Activated naive CD4-positive, alpha-beta T cell treated with anti-CD3 and anti-CD28 coated beads, Interleukin-2, amount 50 U/mL, for 16 hours (primary cell): Measurements from ENCODE around the gene PRCD.

Source experiments
- DNase-seq: peaks from one replicate; pipeline ENCODE4 v3.0.0-alpha.2; 2020

PRCD gene, protein sequence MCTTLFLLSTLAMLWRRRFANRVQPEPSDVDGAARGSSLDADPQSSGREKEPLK

DNA sequence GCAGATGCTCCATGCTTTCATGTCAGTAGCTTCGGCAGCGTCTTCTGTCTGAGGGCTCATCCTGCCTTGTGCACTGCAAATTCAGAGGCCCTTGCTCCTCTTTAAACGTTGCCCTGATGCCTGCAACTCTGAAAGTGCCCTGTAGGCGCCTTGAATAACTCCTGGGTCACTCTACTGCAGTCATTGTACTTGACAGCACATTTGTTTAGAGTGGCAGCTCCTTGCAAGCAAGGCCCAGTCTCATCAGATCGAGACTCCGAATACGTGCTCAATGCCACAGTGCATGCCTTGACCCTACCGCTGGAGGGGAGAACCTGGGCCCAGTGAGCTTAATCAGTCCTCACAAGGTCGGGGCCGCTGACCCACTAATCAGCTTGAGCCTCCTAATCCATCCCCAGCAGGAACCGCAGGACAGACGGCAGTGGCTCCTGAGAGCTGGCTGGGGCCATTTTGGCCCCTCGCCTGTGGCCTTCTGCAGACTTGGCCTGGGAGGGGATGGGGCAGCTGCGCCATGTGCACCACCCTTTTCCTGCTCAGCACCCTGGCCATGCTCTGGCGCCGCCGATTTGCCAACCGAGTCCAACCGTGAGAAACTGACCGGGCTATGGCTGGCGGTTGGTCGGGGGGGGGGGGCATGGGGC is at the start of gene PRCD:
TSS of gene PRCD (plus strand) at position 414 of the 641 bp plus-strand sequence. CDS start at position 512, 98 bp downstream.
- no peak for DNase-seq

DNA sequence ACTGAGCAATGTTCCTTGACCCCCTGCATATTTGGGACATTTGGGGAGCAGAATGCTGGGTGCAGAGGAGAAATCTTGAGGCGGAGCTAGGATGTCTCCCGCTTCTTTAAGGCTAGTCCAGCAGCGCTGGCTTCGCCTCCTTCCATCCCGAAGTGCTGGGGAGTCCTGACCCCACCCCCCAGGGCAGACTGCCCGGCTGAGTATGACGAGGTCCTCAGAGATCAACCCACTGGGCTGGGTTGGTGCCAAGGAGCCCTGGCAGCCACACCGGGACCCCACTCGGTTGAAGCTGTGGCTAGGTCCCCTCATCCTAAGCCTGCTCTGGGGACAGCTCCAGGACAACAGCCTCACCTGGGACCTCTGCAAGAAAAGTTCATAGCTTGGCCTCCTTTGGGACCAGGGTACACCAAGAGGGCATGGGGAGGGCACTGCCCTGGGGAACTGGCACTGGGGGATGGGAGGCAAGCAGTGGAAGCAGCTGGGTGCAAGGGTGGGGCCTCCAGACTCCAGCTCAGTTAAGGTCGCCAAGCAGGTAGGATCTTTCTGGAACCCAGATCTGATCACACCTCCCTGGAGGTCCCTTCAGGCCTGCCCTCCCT is 49.6 kb upstream of the PRCD start:
- DNase-seq: no peak

DNA sequence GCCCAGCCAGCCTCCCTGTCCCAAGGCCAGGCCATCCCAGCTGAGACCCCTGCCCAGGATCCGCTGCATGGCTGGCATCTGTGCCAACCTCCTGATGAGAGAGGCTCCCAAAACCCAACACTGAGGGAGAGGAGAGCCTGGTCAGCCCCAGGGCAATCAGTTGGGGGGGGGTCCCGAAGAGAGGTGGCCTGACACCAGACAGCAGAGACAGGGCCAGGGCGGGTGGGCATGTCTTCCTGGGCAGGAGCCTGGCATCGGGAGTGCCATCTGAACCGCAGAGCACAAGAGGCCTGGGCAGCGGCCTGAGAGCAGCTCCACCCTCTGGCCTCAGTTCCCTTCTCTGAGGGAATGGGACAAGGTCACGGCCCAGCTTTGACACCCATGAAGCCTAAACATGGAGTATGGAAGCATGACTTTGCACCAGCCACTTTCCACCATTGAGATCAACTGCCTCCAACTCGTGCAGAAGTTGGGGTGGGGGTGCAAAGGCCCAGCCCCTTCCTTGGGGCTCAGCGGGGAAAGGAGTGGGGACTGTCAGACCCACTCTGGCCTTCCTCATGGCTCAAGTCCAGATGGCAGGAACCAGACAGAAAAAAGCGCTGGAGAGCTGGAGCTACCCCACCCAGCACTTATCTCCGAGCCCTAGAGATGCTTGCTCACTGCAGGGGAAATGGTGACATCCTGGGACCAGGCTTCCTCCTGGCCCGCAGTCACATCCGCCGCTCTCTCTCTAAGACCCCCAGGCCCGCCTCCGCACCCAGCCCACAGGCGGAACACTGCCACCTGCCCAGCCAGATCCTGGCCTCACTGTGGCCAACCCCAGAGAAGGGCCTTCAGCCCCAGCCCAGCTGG is 48.3 kb upstream of the PRCD start:
- DNase-seq: no peak

DNA sequence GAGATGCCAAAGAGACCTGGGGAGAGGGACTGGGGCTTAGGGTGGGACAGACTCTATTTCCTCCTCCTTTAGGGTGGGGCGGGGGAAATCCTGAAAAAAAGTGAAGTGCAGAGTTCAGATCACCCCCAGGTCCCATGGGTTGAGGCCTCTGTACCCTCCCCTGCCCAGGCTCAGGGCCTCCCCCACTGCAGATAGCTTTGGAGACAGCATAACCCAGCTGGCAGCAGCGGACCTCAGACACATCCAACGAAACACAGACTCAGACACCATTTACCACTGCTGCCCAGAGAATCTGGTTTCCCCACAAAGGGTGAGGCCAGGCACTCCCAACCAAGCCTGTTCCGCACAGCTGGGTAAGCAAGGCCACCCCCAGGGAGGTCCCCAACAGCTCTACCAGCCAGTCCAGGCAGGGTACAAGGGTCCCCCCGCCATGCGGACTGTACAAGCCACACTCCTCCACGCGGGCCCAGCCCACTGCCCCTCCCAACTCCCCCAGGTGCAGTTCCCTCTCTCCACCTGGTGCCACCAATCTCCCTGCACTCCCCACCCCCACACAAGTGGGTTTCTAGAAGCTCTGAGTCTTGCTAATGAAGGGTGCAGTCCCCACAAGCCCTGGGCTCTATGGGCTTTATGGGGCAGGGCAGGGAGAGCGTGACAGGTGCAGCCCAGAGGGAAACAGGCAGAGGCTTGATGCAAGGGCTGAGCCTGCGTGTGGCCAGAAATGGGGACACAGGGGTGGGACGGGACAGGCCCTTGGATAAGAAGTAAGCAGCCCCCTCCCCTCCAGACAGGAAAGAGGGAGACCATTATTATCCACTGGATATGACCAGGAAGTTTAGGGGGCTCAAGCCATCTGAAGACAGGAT is 47.5 kb upstream of the PRCD start:
- DNase-seq: no peak

DNA sequence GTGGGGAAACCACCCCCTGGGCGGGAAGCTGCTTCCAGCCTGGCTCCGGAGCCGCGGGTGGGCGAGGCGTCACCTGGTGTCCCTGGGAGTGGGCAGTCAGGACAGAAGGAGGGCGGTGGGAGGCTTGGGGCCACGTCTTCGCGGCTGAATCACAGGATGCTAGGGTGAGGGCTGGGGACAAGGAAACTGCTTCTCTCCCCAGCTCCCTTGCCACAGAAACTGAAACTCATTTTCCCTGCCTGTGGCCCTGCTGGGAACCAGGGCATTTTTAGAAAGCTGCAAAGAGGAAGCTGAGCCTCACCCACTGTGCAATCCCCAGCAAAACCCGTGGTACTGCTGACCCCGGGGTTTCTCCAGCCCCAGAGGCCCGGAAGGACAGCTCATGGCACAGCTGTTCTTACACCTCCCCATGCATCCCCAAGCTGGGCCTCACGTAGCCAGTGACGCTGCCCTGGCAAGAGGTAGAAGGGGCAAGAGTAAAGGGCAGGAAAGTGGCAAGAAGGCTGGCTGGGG is 46.8 kb upstream of the PRCD start:
- DNase-seq: no peak

DNA sequence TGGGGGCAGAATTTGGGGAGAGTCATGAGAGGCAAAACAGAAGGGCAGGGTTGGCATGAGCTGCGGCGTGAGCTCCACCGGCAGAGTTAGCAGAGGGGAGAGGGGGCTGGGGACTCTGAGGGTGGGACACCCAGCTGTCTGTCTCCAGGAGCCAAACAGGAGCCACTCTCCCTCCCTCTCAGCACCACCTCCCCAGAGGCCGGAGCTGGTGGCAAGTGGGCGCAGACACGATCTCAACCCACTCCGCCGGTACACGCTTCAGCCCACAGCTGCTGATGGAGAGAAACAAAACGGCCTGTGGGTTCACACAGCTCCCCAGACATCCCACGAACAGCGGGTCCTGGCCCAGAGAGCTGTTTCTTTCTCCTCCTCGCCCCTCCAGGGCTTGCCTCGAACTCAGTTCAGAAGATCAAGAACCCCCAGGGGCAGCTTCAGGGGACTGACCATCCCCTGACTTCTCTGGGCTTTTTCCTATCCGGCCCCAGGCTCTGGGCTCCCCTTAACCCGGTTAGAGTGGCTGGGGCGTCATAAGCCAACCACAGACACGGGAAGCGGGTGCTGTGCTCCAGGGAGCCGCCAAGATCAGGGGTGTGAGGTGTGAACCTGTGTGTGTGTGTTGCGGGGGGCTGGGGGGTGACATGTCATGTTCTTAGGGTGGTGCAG is 46.2 kb upstream of the PRCD start:
- no peak for DNase-seq

DNA sequence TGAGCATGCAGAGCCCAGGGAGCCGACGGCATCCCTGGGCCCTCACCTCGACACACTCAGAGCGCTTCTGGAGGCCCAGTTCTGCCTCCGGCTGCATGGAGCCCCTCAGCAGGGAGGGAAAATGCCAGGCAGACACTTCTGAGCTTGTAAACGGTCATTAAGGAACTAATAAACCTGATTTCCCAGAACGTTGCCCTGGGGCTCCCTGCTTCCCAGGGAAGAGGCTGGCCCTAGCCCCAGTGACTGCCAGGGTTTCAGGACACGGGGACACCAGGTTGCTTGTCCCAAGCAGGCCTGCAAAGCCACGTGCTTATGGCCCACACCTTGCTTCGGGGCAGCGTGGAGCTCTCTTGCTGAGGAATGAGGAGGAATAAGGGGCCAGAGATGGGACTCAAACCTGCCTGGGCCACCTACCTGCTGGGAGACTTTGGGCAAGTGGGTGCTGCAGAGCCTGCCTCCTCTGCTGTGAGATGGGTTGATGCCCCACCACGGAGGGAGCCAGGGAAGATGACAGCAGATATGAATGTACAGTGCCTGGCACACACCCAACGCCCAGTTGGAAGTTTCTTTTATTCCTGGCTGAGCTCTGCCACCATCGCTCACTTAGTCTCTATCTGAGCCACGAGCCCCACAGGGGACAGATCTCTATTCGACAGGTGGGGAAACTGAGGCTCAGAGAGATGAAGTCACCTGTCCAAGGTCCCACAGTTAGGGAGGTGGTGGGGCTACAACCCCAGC is 44.0 kb upstream of the PRCD start:
- no peak for DNase-seq

DNA sequence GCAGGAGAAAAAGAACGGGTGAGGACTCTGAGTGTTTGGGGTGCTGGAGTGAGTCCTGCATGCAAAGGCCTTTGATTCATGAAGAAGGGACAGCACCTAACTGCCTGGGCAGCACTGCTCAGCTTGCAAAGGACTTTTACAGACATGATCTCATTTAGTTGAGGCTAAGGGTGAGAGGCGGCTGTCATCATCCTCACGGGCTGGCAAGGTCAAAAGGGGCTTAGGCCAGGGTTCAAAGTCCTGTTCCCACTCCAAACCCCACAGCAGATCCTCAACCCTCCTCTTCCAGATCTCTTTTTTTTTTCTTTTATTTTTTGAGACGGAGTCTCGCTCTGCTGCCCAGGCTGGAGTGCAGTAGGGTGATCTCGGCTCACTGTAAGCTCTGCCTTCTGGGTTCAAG is 43.4 kb upstream of the PRCD start:
- DNase-seq: no peak

DNA sequence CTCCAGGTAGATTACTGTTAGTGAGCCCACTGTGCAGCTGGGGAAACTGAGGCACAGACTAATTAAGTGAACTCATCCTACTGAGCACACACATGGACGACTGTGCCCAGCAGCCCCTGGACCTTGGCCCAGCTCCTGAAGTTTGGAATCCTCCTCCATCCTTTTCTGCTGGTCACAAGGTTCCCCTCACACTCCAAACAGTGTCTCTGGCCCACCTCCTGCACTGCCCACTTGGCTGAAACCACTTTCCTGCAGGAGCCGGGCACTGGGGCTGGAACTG is 42.2 kb upstream of the PRCD start:
- no peak for DNase-seq

DNA sequence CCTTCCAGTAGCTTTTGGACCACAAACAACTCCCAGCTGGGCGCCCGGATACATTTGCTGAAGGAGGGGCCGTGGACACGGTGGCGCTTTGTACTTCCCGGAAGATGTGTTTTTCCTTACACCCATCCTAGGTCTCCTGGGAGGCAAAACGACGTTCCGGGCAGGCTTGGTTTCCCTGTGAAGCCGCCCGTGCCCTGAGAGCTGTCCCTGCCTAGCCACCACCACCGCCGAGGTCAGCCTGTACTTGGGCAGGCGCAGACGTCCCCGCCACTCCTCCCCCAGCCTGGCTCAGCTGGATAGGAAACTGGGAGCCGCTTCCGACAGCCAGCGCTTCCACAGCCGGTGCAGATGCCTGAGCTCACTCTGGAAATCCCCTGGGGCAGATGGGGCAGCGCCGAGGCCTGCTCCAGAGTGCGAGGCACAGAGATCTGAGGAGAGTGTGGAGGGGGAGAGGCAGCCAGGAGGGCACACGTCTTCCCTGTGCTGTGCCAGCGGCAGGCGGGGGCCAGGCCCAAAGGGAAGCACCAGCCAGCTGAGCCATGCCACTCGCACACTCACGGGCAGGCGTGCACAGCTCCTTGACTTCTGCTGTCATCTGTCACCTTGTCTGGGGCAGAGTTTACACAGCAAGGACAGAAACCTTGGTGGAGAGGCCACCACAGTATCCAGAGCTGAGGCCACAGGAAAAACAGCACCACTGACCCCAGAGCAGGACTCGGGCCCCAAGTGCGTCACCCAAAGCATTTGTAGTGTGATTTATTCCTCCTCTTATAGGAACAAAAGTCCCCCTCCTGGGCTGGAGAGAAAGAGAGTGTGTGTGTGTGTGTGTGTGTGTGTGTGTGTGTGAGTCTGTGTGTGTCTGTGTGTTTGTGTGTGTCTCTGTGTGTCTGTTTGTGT is 41.6 kb upstream of the PRCD start:
- no peak for DNase-seq

DNA sequence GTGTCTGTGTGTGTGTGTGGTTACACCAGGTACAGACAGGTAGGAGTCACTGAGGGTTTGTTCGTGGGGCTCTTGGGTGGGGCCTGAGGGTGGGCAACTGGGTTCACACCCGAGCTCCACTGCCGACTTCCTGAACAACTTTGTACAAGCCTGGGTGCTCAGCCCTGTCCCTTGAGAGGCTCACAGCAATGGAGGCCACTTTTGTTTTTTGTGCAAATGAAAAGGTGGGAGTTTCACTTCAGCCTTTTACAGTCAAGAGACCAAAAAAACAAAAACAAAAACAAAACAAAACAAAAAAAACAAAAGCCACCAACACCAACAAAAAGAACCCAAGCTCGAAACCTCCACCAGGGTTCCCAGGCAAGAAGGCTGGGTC is 41.0 kb upstream of the PRCD start:
- no peak for DNase-seq

DNA sequence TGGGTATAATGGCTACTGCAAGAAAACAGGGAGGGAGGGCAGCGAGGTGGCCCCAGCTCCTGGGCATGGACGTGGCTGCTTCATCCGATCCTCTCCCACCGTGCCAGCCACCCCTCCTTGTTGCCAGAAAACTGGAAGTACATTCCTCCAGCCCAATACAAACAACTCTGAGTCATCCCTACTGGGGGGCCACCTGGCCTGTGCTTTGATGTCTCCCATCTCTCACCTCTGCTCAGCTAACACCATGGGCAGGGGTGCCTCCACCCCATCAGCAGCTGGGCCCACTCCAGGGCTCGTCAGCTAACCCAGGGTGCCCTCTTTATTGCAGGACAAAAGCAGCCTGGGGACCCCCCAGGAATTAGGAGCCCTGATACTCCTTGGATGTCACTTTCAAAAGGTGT is 40.6 kb upstream of the PRCD start:
- DNase-seq: no peak

DNA sequence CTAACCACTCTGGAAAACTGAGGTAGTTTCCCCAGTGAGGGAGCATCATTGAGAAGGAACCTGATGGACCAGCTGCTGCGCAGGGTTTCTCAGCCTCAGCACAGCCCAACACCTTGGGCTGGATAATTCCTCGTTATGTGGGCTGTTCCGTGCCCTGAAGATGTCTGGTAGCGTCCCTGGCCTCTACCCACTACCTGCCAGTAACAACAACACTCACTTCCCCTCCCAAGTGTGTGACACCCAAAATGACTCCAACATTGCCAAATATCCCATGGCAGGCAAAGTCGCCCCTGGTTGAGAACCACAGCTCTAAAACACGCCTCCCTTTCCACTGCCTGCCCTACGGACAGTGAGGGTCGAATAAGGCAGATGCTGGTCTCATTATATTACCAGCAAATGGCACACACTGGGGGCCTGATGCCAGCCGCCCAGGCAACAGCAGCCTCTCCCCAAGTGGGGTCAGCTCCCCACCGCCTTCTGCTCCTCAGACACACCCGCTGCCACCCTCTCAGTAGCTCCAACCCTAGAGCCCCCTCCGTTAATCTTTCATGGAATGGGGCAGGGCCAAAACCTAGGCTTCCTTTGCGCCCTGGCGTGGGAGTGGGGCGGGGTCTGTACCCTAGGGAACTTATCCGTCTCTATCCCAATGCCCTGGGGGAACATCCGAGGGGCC is 39.6 kb upstream of the PRCD start:
- no peak for DNase-seq

DNA sequence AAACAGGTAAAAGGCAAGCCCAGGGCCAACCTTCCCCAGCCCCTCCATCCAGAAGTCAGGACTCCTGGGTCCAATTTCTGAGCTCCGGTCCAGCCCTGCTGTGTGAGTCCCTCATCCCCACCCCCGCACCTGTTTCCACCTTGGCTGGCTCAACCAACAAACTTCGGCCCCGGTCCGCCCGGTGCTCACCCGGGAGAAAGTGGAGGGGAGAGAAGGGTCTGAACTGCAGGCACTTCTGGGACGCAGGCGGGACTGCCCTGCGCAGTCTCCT is 39.2 kb upstream of the PRCD start:
- no peak for DNase-seq

DNA sequence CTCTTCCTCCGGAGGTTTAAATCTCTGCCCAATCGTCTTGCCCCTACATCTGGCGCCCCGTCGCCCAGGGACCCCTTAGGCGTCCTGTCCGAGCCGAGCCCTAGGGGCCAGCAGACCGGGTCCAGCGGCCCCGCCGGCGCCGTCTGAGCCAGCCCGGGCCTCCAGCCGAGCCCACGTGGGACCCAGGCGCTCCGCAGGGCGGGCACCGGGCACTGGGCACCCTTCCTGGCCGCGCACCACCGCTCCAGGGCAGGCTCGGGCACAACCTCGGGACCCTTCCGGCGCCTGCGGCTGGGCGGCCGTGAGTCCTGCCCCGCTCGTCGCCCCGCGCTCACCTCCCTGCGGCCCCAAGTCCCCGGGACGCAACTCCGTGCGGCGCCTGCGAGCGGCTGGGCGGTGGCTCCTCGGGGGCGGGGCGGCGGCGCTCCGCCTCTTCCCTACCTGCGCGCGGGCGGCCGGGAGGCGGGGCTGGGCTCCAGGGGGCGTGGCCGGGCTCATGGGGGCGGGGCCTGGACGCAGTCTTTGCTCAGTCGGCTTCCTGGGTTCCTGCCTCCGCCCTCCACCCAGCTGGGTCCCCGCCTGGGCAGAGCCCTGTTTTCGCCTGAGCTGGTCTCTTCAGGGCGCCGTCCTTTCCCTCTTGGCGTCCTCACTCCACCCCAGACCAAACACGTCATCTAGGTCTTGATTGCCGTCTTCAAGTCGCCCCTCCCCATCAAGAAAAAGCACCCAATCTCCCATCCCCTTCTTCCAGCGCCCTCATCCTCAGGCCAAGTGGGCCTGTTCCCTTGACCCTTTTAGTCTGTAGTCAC is 38.6 kb upstream of the PRCD start, which contains the start of gene RHBDF2:
TSS of gene RHBDF2 (minus strand) at position 406 of the 809 bp plus-strand sequence. CDS start 19,899 bp downstream, outside the sequence.
- DNase-seq: peak; percentile 93

DNA sequence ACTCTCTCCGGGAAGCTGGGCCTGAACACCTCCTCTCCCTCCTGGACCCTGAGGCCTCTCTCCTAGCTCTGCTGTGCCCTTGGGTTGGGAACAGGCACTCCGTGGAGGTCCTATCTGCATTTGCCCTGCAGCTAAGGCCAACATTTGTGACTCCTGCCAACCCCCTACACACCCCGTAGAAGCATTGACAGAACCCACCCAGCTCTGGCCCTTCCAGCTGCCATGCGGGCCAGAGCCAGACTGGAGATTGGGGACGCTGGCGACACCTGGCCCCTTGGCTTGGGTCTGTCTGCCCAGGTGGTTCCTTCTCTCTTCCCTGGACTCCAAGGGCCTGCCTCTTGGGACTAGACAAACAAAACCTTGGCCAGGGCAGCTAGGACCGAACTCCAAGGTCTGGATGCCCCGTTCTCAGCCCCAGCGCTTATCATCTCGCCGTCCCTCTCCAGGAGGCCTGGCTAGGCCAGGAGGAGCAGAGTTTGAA is 38.0 kb upstream of the PRCD start:
- DNase-seq: no peak

DNA sequence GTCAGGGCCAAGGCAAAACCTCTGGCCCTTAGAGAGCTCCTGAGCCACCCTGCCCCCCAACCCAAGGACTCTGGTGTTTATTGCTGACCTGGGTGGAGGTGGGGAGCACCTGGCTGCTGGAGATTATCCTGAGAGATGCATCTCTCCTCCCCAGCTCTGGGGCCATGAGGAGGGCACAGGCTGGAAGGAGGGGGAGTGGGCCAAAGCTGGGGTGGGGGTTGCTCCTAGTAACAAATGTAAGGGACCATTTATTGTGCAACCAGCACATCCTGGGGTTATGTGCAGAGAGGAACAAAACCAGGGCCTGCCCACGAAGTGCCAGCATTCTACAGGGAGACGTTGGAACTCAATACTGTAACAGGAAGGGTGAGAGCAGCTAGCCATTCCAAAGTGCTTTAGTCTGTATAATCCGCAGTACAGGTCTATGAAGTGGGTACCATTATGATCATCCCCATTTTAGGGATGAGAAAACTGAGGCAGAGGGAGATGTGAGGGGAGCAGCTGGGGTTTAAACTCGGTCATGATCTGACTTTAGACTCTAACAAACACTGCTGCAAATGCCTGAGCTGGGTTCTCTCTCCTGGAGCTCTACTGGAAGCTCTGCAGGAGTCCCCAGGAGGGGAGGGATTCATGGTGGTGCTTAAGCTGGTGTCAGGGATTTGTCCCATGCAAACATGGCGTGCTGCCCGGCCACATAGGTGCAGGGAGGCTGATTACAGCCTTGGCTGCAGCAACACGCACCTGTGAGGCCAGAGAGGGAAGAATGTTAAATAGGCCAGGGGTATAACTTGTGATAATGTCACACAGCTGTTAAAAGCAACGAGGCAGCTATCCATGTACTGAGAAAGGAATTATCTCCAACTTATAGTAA is 37.3 kb upstream of the PRCD start:
- no peak for DNase-seq

DNA sequence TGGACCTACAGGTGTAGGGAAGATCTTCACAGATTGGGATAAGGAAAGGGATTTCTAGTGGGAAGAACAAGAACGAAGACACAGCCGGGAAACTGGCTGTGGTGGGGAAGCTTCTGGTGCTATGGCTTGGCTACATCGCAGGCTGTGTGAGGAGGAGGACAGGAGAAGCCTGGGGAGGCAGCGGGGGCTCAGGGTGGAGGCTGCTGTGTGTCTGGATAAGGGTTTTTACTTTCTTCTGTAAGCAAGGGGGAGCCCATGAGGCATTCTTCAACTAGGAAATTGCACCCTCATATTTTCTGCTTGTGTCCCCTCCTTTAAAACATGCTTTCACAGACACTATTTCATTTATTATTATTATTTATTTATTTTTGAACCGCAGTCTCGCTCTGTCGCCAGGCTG is 35.7 kb upstream of the PRCD start:
- no peak for DNase-seq
